RCC 7860 (cell line): ENCODE data around the gene TTLL5.

Experiments
- DNase-seq: peaks from one replicate; pipeline ENCODE4 v3.0.0-alpha.2; 2015; ENCODE audit warnings: low spot score
- FAIRE-seq: peaks from 2 replicates; lab custom pipeline; 2012; peaks lifted over from hg19 to GRCh38; lab: Jason Lieb, UNC

Gene TTLL5

DNA sequence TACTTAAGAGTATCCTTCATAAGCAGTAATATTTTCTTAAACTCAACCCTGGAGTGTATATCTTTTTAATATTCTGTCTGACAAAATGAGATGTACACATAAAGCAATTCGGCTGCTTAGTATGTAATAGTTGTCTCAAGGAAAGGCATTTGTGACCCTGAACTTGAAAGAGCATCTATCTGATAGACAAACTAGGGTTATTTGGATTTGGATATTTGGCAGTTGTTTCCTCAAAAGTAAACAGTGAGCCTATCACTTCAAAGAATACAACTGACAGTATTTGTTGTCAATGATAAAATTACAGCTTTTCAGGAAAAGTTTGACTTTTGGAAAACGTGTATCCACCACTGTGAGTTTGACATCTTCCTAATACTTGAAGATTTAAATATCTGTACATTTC lies 197.3 kb downstream of the TTLL5 start:
- no peak for FAIRE-seq
- no peak for DNase-seq

DNA sequence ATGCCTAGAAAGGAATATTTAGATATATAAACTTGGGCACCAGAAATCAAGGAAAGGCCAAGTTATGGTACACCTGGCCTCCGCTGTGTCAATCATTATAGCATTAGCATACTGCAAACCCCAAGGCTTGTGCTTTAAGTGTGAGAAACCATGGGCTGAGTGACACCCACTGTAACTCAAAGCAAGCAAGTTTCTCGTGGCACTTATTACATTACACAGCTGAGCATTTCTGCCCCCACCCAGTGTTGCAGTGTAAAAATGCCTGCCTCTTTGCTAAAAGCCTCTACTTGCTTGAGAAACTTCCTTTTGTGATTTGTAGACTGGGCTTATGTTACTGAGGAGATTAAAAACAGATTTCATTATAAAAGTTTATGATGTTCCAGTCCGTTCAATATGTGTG lies 198.7 kb downstream of the TTLL5 start:
- no peak for FAIRE-seq

DNA sequence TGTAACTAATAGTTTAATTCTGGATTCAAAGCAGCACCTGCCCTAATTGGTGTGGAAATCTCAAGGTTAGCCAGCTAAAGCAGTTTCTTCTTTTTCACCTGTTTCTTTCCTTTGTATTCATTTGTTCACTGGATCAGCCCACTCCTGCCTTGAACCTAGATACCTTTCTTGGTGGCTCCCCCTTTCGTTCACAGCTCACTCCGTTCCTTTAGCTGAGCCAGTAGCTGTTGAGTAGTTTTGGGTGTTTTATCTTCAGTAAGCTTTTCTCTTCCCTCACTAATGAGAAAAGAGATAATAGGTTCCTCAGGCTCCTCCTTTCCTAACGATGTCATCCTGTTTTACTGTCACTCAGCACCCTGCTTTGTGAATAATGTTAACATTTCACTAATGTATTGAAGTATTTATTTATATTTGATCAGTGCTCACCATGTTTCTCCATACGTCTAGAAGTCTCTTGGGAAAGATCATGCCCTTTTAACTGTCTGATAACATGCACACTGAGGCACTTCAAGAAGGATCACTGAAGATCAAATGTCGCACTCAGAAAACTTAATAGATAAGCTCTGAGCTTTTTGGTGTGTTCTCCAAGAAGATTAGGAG lies 199.6 kb downstream of the TTLL5 start:
- DNase-seq (no peak), FAIRE-seq (no peak)

More for the DNA sequence above, 198.7 kb downstream of the TTLL5 start:
- DNase-seq: no peak

GRCh38 chr14:75861161-75861621 lies 200.1 kb downstream of the TTLL5 start:
- DNase-seq: peak; percentile 26
- peak; percentile 39 for FAIRE-seq

DNA sequence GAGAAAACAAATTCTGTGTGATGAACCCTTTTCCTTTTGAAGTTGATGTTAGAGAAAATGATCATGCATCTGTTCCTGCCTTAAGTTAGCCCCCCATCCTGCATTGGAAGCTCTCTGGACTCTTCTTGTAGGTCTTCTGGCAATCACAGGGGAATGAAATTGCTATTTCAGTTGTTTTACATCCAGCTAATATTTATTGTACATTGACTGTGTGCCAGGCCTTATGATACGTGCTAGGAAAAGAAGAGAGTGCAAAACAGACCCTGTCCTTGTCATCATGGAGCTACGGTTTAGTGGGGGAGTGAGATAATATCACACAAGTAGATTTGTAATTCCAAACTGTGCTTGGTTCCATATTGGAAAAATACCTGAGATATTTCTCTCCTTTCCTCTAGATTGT lies 202.2 kb downstream of the TTLL5 start:
- no peak for FAIRE-seq
- no peak for DNase-seq

DNA sequence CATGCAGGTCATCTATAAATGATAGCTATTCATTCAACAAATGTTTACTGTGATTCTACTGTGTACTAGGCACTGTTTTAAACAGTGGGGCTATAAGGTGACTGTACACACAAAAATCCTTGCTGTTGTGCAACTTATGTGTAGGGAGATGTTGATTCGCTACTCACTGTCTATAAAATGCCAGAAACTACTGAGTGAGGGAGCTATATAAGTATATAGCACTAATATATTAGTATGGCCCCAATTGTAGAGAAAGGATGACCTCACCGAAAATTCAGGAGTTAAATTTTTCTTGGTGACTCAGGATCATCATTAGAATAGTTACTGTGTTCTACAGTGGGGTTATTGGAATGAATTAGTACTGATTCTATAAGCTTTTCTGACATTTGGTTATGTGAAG lies 203.3 kb downstream of the TTLL5 start:
- no peak for FAIRE-seq

DNA sequence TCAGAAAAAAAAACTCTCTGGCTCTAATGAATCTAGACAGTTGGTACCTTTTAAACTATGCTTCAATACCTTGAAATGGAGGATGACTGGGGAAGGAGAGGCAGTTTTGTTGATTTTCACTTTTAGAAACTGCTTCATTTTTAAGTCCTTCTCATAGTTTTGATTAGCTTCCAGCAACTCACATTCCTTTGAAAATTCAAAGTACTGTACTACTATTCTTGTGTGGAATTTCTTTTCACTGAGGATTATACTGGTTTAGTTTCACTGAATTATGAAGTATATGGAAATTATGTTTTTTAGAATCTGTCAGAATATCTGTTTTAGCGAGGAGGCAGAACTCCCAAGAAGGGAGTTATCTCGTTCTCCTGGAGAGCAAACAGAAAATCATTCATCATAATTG lies 204.5 kb downstream of the TTLL5 start:
- no peak for FAIRE-seq
- no peak for DNase-seq

More for the DNA sequence above, 203.3 kb downstream of the TTLL5 start:
- peak; percentile 23 for DNase-seq

DNA sequence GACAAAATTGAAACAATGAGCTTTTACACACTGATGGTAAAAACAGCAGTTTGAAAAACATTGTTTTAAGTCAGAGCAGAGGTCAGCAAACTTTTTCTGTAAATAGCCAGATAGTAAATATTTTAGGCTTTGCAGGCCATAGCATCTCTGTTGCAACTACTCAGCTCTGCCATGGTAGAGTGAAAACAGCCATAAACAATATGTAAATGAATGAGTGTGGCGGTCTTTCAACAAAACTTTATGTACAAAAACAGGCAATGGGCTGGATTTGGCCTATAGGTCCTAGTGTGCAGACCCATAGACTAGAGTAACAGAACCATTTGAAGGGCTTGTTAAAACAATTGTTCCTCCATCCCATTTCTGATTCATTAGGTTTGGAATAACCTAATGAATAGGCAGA lies 205.9 kb downstream of the TTLL5 start:
- FAIRE-seq (no peak), DNase-seq (no peak)

GRCh38 chr14:75871181-75871880 lies 210.3 kb downstream of the TTLL5 start:
- FAIRE-seq: no peak
- no peak for DNase-seq

- DNase-seq: no peak
- no peak for FAIRE-seq
Measured at GRCh38 chr14:75875958-75876357, 214.9 kb downstream of the TTLL5 start.

DNA sequence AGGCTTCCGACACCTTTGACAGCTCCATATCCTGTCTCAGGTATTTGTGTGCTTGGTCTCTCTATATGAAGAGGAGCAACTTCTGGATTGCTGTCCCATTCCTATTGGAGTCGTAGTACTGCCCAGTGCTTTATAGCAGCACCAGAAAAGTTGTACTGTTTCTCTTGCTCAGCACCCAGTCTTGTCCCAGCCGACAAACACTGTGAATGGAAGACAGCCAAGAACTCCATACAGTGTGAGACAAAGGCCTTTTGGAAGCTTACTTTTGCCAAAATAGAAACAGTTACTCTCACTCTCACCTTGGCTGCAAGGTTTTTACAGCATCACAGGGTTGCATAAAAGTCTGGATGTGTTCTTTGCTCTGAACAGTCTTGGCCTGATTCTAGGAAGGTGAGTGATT lies 215.5 kb downstream of the TTLL5 start:
- FAIRE-seq (no peak), DNase-seq (no peak)

DNA sequence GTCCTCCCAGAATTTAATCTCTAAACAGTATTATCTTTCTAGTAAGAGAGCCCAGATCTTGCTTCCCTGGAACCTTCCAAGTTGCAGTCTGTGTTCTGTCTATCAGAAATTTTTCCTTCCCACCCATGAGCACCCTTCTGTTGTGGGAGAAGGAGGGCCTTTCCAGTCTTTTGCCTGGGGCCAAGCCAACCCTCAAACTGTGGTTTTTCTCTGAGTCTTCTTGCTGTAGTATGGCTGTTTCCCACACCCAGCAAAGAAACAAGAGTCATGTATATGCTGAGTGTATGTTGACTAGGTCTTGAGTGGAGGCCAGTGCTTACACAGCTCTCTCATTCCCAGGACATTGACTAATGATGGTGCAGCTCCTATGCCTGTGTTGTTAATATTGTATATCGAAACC lies 216.2 kb downstream of the TTLL5 start:
- peak; percentile 47 for DNase-seq

GRCh38 chr14:75877884-75878283 lies 216.8 kb downstream of the TTLL5 start:
- DNase-seq: no peak
- no peak for FAIRE-seq

More for the DNA sequence above, 216.2 kb downstream of the TTLL5 start:
- FAIRE-seq: peak; percentile 64

DNA sequence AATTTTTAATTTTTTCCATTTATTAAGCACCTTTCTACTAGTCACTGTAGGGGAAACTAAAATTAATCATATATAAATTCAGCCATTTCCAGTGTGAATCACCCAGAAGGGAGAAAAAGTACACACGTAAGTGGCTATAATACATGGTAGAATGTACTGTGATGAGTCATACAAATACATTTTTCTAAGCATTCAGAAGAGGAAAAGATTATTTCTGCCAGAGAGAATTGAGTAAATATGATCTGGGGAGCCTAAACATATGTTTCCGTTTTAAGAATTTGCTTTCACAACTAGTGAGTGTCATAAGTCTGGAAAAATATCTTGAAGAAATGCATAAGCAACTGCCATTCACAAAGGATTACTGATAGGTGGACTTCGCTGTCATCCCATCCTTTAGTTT lies 218.0 kb downstream of the TTLL5 start:
- FAIRE-seq (no peak), DNase-seq (no peak)

- DNase-seq (no peak), FAIRE-seq (no peak)
Measured at GRCh38 chr14:75880512-75880911, 219.5 kb downstream of the TTLL5 start.

DNA sequence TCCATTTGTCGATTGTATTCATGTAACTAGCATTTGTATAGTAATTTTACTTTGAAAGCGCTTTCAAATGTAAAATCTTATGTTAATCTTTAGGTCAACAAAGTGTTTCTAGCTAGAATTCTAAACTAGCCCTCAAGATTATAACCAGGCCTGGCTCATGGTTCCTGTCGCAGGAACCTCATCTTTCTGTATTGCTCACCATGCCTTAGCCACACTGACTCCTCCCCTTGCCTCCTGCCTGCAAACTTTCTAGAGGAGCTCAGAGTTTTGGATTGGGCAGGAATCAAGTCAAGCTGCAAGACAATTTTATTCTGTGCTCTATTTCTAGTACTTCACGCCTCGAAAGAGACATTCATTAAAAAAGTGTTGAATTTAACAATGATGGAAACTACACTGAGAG lies 220.9 kb downstream of the TTLL5 start:
- DNase-seq (no peak), FAIRE-seq (no peak)

DNA sequence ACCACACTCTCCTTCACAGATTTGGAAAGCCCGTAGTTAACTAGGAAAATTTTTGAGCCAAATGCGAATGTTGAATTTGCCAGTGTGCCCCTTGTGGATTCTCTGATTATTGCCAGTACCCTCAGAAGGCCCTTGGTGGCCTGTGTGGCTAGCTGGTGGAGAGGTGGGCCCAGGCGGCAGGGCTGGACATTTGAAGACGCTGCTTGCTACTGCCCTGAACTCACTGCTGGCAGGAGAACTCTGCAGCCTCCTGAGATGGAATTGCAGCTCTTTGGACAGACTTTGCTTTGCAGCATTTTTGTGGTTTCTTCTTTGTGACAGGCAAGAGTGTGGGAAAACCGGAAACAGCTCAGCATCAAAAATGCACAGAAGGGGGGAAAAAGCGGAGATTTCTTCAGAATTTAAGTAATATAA lies 223.2 kb downstream of the TTLL5 start:
- FAIRE-seq: peak; percentile 43
- peak; percentile 56 for DNase-seq

DNA sequence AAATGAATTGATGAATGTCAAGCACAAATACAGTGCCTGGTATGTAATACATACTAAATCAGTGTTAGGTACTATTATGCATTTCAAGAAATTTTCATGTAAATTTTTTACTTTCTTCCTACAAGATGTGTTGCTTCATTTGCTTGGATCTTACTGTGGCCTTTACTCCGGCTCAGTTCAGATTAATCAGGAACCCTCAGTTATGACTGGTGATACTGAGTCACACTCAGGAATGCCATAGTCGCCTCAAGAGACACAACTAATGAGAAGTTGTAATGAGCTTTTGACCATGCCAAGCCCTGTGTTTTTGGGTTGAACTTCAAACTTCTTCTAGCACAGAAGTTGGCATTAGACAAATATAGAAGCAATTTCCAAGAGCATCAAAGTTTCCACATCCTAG lies 224.8 kb downstream of the TTLL5 start:
- FAIRE-seq (peak; percentile 64), DNase-seq (peak; percentile 45)

GRCh38 chr14:75886636-75887348 lies 225.7 kb downstream of the TTLL5 start:
- DNase-seq (no peak), FAIRE-seq (no peak)

DNA sequence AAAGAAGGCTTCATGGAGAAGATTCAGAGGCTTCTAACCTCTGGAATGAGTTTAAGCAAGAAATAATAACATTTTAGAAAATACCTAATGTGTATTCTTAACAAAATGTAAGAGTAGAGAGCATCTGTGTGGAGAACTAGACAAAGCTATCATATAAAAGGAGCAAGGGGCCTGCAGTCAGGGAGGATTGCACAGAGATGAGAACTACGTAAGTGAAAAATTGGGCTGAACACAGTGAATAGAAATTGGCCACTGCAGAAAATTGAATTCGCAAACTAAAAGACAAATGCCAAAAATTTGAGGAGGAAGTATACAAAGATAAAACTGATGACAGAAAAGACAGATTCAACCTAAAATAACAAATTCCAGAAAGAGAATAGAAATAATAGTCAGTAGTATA lies 227.9 kb downstream of the TTLL5 start:
- DNase-seq (no peak), FAIRE-seq (no peak)

DNA sequence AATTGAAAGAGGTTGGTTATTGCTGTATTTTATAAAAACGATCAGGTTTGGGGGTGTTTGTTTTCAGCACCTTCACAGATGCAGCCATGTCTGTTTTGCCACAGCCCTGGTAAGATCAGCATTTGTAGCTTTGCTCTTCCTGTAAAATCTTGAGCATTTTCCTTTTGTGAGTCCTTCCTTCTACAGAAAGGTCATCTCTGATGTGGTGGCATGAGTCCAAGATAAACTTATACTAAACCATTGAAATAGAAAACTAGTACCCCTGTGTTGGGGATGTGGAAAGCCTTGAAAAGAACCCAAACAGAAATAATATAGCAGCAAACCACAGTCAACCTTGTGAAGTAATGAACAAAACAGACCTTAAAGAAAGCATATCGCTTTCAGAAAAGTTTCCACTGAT lies 235.3 kb downstream of the TTLL5 start:
- DNase-seq: no peak
- FAIRE-seq: no peak

DNA sequence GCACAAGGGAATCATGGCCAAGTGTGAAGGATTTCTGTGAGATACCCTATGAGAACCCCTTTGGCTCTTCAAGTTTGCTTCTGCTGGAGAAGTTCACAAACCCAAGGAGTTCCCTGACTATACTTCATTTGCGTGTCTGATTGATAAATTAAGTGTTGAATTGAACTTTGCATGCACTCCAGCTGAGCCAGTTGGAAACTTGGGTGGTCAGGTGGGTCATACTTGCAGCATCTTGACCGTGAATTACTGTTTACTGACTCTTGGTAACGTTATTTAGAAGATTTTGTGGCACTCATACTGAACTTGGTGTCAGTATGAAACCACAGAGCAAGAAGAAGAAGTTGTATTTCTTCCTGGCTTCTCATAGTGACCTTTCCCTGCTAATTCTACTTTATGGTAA lies 243.3 kb downstream of the TTLL5 start:
- DNase-seq (no peak), FAIRE-seq (no peak)
